ENCODE data around the gene HIBADH.

- TF ChIP-seq CTCF (IDR thresholded peaks at IDR 0.05; ENCODE audit: extremely low read depth in 1 of 2, insufficient read depth in 1 of 2, low read depth in 1 of 2, low read length in 2 of 2) (no peak), EZH2 (IDR thresholded peaks at IDR 0.05; ENCODE audit: borderline replicate concordance, low read depth, low read length, severe bottlenecking) (no peak), POLR2A (IDR thresholded peaks at IDR 0.05; ENCODE audit: low read depth, low read length) (no peak), POLR2AphosphoS5 (IDR thresholded peaks at IDR 0.05; ENCODE audit: insufficient read depth, low read depth, low read length) (no peak), MYC (IDR thresholded peaks at IDR 0.05; ENCODE audit: low read depth, low read length) (no peak)
- TF ChIP-seq, protein P1, sequence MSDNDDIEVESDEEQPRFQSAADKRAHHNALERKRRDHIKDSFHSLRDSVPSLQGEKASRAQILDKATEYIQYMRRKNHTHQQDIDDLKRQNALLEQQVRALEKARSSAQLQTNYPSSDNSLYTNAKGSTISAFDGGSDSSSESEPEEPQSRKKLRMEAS (IDR thresholded peaks at IDR 0.05; ENCODE audit: insufficient read depth, insufficient read length), result no peak
Observed at GRCh38 chr7:27639851-27640250, 22.8 kb downstream of the HIBADH start.

All from endothelial cell of umbilical vein (primary cell).